GM12878 (cell line): ENCODE measurements around the gene CLK4. TPM values are rescaled to one million over a fixed set of nuclear protein-coding genes. Genes with fewer than 3 reads are reported as not detected.

Experiments used
- ATAC-seq: fragments of 200-7000 bp; cut with Tn5 transposase; 3 replicates; pipeline ENCODE4 v1.9.1; 2020; ENCODE audit warnings: mild to moderate bottlenecking, moderate library complexity
- BruUV-seq: library from RNA; stranded (reverse); fragments of 400-500 nt; replicated peaks from 2 replicates; lab custom pipeline; 2021; lab: Mats Ljungman, UMichigan
- CTCF ChIA-PET: fragments of 300-600 bp; sonication (Branson Sonifier 250); formaldehyde crosslinking; extraction: SDS; loops from one replicate; lab custom pipeline; 2021; ENCODE audit warnings: inconsistent platforms; lab: Yijun Ruan, JAX
- POLR2A ChIA-PET: fragments of 350-600 bp; formaldehyde crosslinking; extraction: SDS; loops from one replicate; lab custom pipeline; 2021; ENCODE audit warnings: inconsistent platforms; lab: Charles Lee
- RAD21 ChIA-PET: fragments of 300-600 bp; sonication (Branson Sonifier 250); formaldehyde crosslinking; loops from one replicate; lab custom pipeline; 2023; ENCODE audit warnings: antibody characterized with exemption; ENCODE audit not compliant: unreplicated experiment; lab: Charles Lee
- SMC1A ChIA-PET: fragments of 300-600 bp; sonication (Branson Sonifier 250); formaldehyde crosslinking; loops from one replicate; lab custom pipeline; 2023; ENCODE audit not compliant: unreplicated experiment, uncharacterized antibody; lab: Charles Lee
- DNase-seq: peaks from one replicate; pipeline ENCODE4 v3.0.0-alpha.2; 2011; ENCODE audit warnings: low read depth, low spot score
- FAIRE-seq: peaks from 3 replicates; lab custom pipeline; 2011; peaks lifted over from hg19 to GRCh38; lab: Jason Lieb, UNC
- H2AFZ ChIP-seq: 2 replicates; pipeline ENCODE4 v1.6.0; 2011; ENCODE audit warnings: low read depth, low read length, control low read depth; ENCODE audit not compliant: control insufficient read depth
- H3K27ac ChIP-seq: 2 replicates; pipeline ENCODE4 v1.5.1; 2011; ENCODE audit warnings: control low read depth; ENCODE audit not compliant: control insufficient read depth, insufficient read depth
- H3K27me3 ChIP-seq, 2 experiments: replicated peaks in 1 of 2; 2 replicates each; pipeline versions ENCODE4 v1.6.0 to v1.6.1; 2011; ENCODE audit warnings: low read length in 1 of 2; ENCODE audit not compliant: control insufficient read depth in 2 of 2, insufficient read depth in 2 of 2
- H3K36me3 ChIP-seq, 2 experiments: 2 replicates each; pipeline ENCODE4 v1.5.1; 2011; ENCODE audit warnings: low read length in 1 of 2; ENCODE audit not compliant: control insufficient read depth in 2 of 2, insufficient read depth in 2 of 2
- H3K4me1 ChIP-seq: 2 replicates; pipeline ENCODE4 v1.6.1; 2011; ENCODE audit warnings: mild to moderate bottlenecking, low read length, moderate library complexity, mixed read lengths; ENCODE audit not compliant: control insufficient read depth, insufficient read depth
- H3K4me2 ChIP-seq: 2 replicates; pipeline ENCODE4 v1.6.0; 2011; ENCODE audit warnings: control low read depth; ENCODE audit not compliant: control insufficient read depth, insufficient read depth
- H3K4me3 ChIP-seq: fragments of 200-600 bp; sonication (generic); 2 replicates; pipeline ENCODE4 v1.5.1; 2016
- H3K79me2 ChIP-seq: 2 replicates; pipeline ENCODE4 v1.6.0; 2011; ENCODE audit warnings: low read length; ENCODE audit not compliant: control insufficient read depth, insufficient read depth
- H3K9ac ChIP-seq: 2 replicates; pipeline ENCODE4 v1.8.0; 2011; ENCODE audit warnings: low read length, control low read depth, mixed read lengths; ENCODE audit not compliant: control insufficient read depth, insufficient read depth
- H3K9me3 ChIP-seq: replicated peaks from 3 replicates; pipeline ENCODE4 v1.5.1; 2011; ENCODE audit warnings: mild to moderate bottlenecking, low read length; ENCODE audit not compliant: control insufficient read depth, insufficient read depth
- H4K20me1 ChIP-seq: 2 replicates; pipeline ENCODE4 v1.6.0; 2011; ENCODE audit not compliant: control insufficient read depth, insufficient read depth
- BCL3 ChIP-seq: IDR thresholded peaks from 2 replicates; pipeline ENCODE4 v1.6.1; 2011; ENCODE audit warnings: borderline replicate concordance, low read depth, mild to moderate bottlenecking, moderate library complexity, low read length; ENCODE audit not compliant: insufficient read depth, poor library complexity, severe bottlenecking
- EZH2 ChIP-seq: IDR thresholded peaks from 2 replicates; pipeline ENCODE4 v1.6.1; 2012; ENCODE audit warnings: low read depth, mild to moderate bottlenecking, control low read depth, inconsistent platforms, low read length, borderline replicate concordance; ENCODE audit not compliant: control insufficient read depth
- NFXL1 ChIP-seq: fragments of 450-650 bp; IDR thresholded peaks from 2 replicates; pipeline ENCODE4 v1.6.1; 2017; ENCODE audit warnings: antibody characterized with exemption, mild to moderate bottlenecking, borderline replicate concordance
- NR2C2 ChIP-seq: IDR thresholded peaks from 2 replicates; pipeline ENCODE4 v1.6.1; 2011; ENCODE audit warnings: borderline replicate concordance, low read depth; ENCODE audit not compliant: control insufficient read depth, insufficient read length
- NRF1 ChIP-seq: conservative IDR thresholded peaks from 2 replicates; pipeline ENCODE4 v1.6.1; 2011; ENCODE audit warnings: mild to moderate bottlenecking, low read depth, low read length, improper control_type of control experiment
- PAX8 ChIP-seq: fragments of 450-650 bp; IDR thresholded peaks from 2 replicates; pipeline ENCODE4 v1.6.1; 2017; ENCODE audit warnings: mild to moderate bottlenecking, moderate library complexity
- PRDM15 ChIP-seq: fragments of 450-650 bp; formaldehyde crosslinking; IDR thresholded peaks from 2 replicates; pipeline ENCODE4 v1.4.0; 2020; ENCODE audit warnings: mild to moderate bottlenecking, moderate library complexity
- RB1 ChIP-seq: fragments of 450-650 bp; formaldehyde crosslinking; IDR thresholded peaks from 2 replicates; pipeline ENCODE4 v1.6.1; 2017; ENCODE audit warnings: mild to moderate bottlenecking, borderline replicate concordance
- SIX5 ChIP-seq: IDR thresholded peaks from 2 replicates; pipeline ENCODE4 v1.6.1; 2011; ENCODE audit warnings: mild to moderate bottlenecking, low read depth, low read length, moderate library complexity; ENCODE audit not compliant: severe bottlenecking
- SPI1 ChIP-seq: IDR thresholded peaks from 2 replicates; pipeline ENCODE4 v1.6.1; 2011; ENCODE audit warnings: low read depth, mild to moderate bottlenecking, low read length, moderate library complexity, borderline replicate concordance; ENCODE audit not compliant: insufficient read depth
- ZBED1 ChIP-seq: IDR thresholded peaks from 2 replicates; pipeline ENCODE4 v1.6.1; 2016; ENCODE audit warnings: borderline replicate concordance
- ZNF207 ChIP-seq: fragments of 450-650 bp; IDR thresholded peaks from 2 replicates; pipeline ENCODE4 v1.6.1; 2014; ENCODE audit warnings: antibody characterized with exemption, mild to moderate bottlenecking, borderline replicate concordance
- WGBS: methylation state at CpG from one replicate; pipeline ENCODE4 v1.1.6; 2016; ENCODE audit warnings: low lambda C conversion rate; ENCODE audit not compliant: insufficient replicate concordance, insufficient coverage; ENCODE audit errors: missing lambda C conversion rate; 5-methylcytosine and 5-hydroxymethylcytosine counted together
- in situ Hi-C: fragments of 300-500 bp; cut with MboI; formaldehyde crosslinking; loops from 9 replicates; pipeline ENCODE4 v1.14.3; 2018; ENCODE audit warnings: mixed read lengths
- intact Hi-C: fragments of 100-400 bp; cut with micrococcal nuclease; formaldehyde crosslinking; loops from one replicate; pipeline ENCODE4 v1.14.2; 2022; ENCODE audit not compliant: unreplicated experiment
- polyA plus RNA-seq, 11 experiments: library from polyadenylated mRNA; depleted of rRNA in 4 of 11; unstranded in 6 of 11; stranded (reverse) in 5 of 11; fragments of >200 nt; fragmentation: Nextera tagmentation in 4 of 11; fragmentation: Illumina TruSeq in 1 of 11; extraction: Ambion mirVana in 4 of 11; extraction: Trizol in 1 of 11; gene quantifications; 1 replicate in 1 of 11; 2 replicates in 10 of 11; pipeline versions ENCODE4 v1.2.1 to v1.2.3, GENCODE V29; 2011 to 2016; ENCODE audit warnings: inconsistent platforms in 2 of 11, missing spikeins in 2 of 11, low read depth in 1 of 11
- total RNA-seq, 4 experiments: library from RNA; depleted of rRNA in 3 of 4; stranded (reverse); fragments of >200 nt in 3 of 4; fragmentation: Illumina TruSeq in 1 of 4; extraction: Trizol in 1 of 4; gene quantifications; 2 replicates each; pipeline versions ENCODE4 v1.2.1 to v1.2.3, GENCODE V29; 2013 to 2021

CLK4 gene
- total and polyA plus RNA-seq, 10 of the 15 experiments (the other 5 are each of a cell fraction or from before 2014, with no cell fraction given) = 13.6 to 47.9 (median 19.1) TPM

- no peak for TF ChIP-seq BCL3
Observed at GRCh38 chr5:178577376-178577839, 49.4 kb downstream of the CLK4 start (continued).

- H3K9ac ChIP-seq = no peak overlapping the region
- ChIA-PET POLR2A (no interaction called here), CTCF (no interaction called here)
Observed at GRCh38 chr5:178576591-178577351, 50.1 kb downstream of the CLK4 start.

More at GRCh38 chr5:178576591-178577351, 50.1 kb downstream of the CLK4 start:
- in situ Hi-C loops (no loop called here), intact Hi-C loops (no loop called here)
- no peaks in the 10 kb centered on the region for H3K79me2 ChIP-seq
- no peaks in the 10 kb centered on the region for H4K20me1 ChIP-seq
- H3K9me3 ChIP-seq = no peaks in the 10 kb centered on the region; the same call in 2 of the 3 replicates
- no peaks in the 10 kb centered on the region for H3K4me1 ChIP-seq
- 54% methylated on average over 82 of the region's 92 CpGs for WGBS
- no peak for DNase-seq
- no peaks in the 10 kb centered on the region for H3K36me3 ChIP-seq
- BruUV-seq = no TSS peak
- TF ChIP-seq PRDM15 (CRISPR knock-in tag) (no peak), NRF1 (no peak), EZH2 (no peak), NFXL1 (no peak), RB1 (no peak), ZNF207 (no peak), SPI1 (no peak), PAX8 (no peak), ZBED1 (no peak), NR2C2 (no peak), SIX5 (no peak)
- TF ChIP-seq, all 136 proteins: peak for 0
- no peak for ATAC-seq
- H3K27me3 ChIP-seq = no peaks in the 10 kb centered on the region
- H3K4me3 ChIP-seq = no peak overlapping the region
- SMC1A ChIA-PET = no interaction called here
- no peak overlapping the region for H3K27ac ChIP-seq
- RAD21 ChIA-PET = no interaction called here
- no peak overlapping the region for H2AFZ ChIP-seq
- no peak for FAIRE-seq
- no peak overlapping the region for H3K4me2 ChIP-seq
